AG09319 (cell line): ENCODE data around the gene SCN9A.
"Not testable (repeated sequence)": the region's sequence is repeated elsewhere in the genome, so short reads cannot be mapped to it uniquely, and the experiment has no call there.

Experiments
- DNase-seq: peaks from one replicate; pipeline ENCODE4 v3.0.0-alpha.2; 2010; ENCODE audit warnings: low read depth; ENCODE audit errors: extremely low read depth
- CTCF ChIP-seq: IDR thresholded peaks from 2 replicates; pipeline ENCODE4 v1.5.1; 2011; ENCODE audit warnings: low read depth, mild to moderate bottlenecking, inconsistent platforms, low read length, moderate library complexity

SCN9A gene

GRCh38 chr2:166321076-166321475 lies 54.7 kb downstream of the SCN9A start:
- no peak for DNase-seq
- TF ChIP-seq CTCF = no peak

- TF ChIP-seq CTCF = no peak
- peak; percentile 75 for DNase-seq
Measured at GRCh38 chr2:166314022-166314759, 61.6 kb downstream of the SCN9A start.

- DNase-seq = not testable (repeated sequence)
Measured at GRCh38 chr2:166312863-166313262, 62.9 kb downstream of the SCN9A start.

GRCh38 chr2:166307326-166307725 lies 68.4 kb downstream of the SCN9A start:
- no peak for DNase-seq
- TF ChIP-seq CTCF = no peak

GRCh38 chr2:166304656-166305055 lies 71.1 kb downstream of the SCN9A start:
- no peak for DNase-seq
- no peak for TF ChIP-seq CTCF

- no peak for DNase-seq
- no peak for TF ChIP-seq CTCF
Measured at GRCh38 chr2:166302036-166302435, 73.7 kb downstream of the SCN9A start.

- no peak for TF ChIP-seq CTCF
Measured at GRCh38 chr2:166297951-166298350, 77.8 kb downstream of the SCN9A start.

GRCh38 chr2:166293984-166294383 lies 81.8 kb downstream of the SCN9A start:
- TF ChIP-seq CTCF = no peak

More at GRCh38 chr2:166297951-166298350, 77.8 kb downstream of the SCN9A start:
- DNase-seq = no peak

More at GRCh38 chr2:166293984-166294383, 81.8 kb downstream of the SCN9A start:
- no peak for DNase-seq
